Activated T-helper 17 cell treated with anti-CD3 and anti-CD28 coated beads, Interleukin-2, amount 50 U/mL, for 72 hours (primary cell): ENCODE data around the gene SMTN. TPM values are rescaled to one million over a fixed set of nuclear protein-coding genes. Genes with fewer than 3 reads are reported as not detected.
A peak's percentile ranks its signal among the peaks of the same experiment; 100 is the strongest.

ENCODE experiments used
- ATAC-seq: fragments of 150-1000 bp; cut with Tn5 transposase; replicated peaks from 2 replicates; pipeline ENCODE4 v1.10.0; 2021; ENCODE audit warnings: mild to moderate bottlenecking, moderate library complexity
- H3K27ac Mint-ChIP-seq: one replicate; pipeline ENCODE4 v1.8.0; 2022; ENCODE audit warnings: mixed read lengths
- H3K27me3 Mint-ChIP-seq: one replicate; pipeline ENCODE4 v1.8.0; 2022; ENCODE audit warnings: mixed read lengths
- H3K36me3 Mint-ChIP-seq: one replicate; pipeline ENCODE4 v1.8.0; 2022; ENCODE audit warnings: low read depth, mild to moderate bottlenecking, mixed read lengths
- H3K4me1 Mint-ChIP-seq: one replicate; pipeline ENCODE4 v1.8.0; 2022; ENCODE audit warnings: mixed read lengths
- H3K4me3 Mint-ChIP-seq: one replicate; pipeline ENCODE4 v1.8.0; 2022; ENCODE audit warnings: mild to moderate bottlenecking, mixed read lengths
- H3K9me3 Mint-ChIP-seq: one replicate; pipeline ENCODE4 v1.8.0; 2022; ENCODE audit warnings: mixed read lengths
- total RNA-seq, 2 donors: library from RNA; stranded (reverse); gene quantifications; one replicate each; pipeline ENCODE4 v1.2.3, GENCODE V29; 2022

Gene SMTN
- total RNA-seq, result 10 to 100 TPM; 42.6 to 58.4 TPM

DNA sequence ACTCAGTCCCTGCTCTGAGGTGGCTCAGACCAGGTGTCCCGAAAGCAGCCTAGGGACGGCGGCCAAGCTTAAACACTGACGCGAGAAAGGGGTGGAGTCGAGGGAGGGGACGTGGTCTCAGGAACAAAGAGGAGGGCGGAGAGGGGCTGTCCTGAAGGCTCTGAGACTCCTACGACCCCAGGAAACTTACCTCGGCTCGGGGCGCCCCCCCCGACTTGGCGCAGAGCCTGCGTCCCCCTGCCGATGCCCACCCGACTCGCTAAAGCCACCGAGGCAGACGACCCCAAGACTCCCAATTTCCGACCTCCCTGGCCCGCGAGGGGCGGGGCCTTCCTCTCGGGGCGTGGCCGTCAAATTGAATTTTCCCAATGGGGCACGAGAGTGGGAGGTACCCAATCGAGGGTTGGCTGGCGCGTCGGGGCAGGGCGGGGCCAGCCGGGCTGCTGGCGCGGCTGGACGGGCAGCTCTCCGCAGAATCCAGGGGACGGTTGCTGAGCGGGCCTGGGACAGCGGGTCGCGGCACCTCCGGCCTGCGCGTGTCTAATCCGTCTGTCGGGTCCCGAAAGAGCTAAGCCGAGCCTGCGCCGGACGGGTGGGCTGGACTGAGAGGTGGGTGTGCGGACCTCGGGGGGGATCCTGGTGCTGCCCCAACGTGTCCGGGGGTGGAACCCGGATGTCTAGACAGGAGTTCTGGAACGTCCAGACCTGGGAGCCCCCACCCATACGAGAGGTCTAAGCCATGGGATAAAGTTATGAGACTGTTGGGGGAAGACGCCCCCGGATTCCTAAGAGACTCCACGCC, at the start of gene SMTN:
Gene SMTN (plus strand): TSS at position 471 of the 802 bp plus-strand sequence. CDS start 1,941 bp downstream, outside the sequence.
- Mint-ChIP-seq H3K27ac (peak within 1 kb of the TSS; percentile 76), H3K4me3 (peak within 1 kb of the TSS; percentile 86), H3K9me3 (no peaks in the 10 kb centered on the region), H3K4me1 (peaks cover 13% of the 10 kb centered on the region), H3K36me3 (no peaks in the 10 kb centered on the region), H3K27me3 (no peaks in the 10 kb centered on the region)
- ATAC-seq, result peak; percentile 82

DNA sequence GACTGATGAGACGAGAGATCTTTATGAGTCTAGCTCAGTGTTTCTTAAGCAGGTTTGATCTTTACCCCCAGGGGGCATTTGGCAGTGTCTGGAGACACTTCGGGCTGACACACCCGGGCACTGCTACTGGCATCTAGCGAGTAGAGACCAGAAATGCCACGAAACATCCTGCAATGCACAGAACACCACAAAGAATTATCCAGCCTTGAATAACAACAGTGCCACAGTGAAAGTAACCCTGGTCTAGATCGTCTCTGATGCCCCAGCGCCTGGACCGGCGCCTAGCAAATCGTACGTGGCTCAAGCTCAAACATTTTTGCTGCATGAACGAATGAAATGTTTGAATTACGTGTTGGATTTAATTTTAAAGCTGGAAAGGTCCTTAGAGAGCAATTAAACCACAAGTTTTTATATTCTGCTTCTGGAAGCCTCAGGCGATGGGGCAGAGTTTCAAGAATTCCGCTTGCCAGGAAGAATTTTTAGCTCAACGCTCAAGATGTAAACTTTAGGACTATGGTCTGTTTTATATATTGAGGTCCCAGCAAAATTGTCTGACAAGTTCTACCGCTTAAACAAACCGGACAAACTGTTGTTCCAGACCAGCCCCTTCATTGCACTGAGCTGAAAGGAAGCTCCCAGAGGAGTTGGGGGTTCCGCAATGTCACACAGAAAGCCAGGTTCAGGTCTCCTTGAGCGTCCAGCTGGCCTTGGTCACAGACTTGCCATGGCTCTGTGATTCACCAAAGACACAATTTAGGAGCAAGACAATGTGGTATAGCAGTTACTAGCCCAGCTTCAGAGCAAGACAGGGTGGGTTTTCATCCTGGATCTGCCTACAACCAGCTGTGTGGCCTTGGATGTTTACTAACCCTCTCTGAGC, 44.2 kb upstream of the SMTN start:
- Mint-ChIP-seq H3K9me3 (no peaks in the 10 kb centered on the region), H3K4me1 (no peaks in the 10 kb centered on the region), H3K27ac (no peak overlapping the region), H3K36me3 (no peaks in the 10 kb centered on the region), H3K4me3 (no peak overlapping the region), H3K27me3 (peaks cover 3% of the 10 kb centered on the region)
- ATAC-seq, result no peak

GRCh38 chr22:31038686-31039085, 42.4 kb upstream of the SMTN start:
- ATAC-seq, result no peak
- Mint-ChIP-seq H3K9me3 (no peaks in the 10 kb centered on the region), H3K4me1 (no peaks in the 10 kb centered on the region), H3K27me3 (peaks cover 3% of the 10 kb centered on the region), H3K4me3 (no peak overlapping the region), H3K27ac (no peak overlapping the region), H3K36me3 (no peaks in the 10 kb centered on the region)

DNA sequence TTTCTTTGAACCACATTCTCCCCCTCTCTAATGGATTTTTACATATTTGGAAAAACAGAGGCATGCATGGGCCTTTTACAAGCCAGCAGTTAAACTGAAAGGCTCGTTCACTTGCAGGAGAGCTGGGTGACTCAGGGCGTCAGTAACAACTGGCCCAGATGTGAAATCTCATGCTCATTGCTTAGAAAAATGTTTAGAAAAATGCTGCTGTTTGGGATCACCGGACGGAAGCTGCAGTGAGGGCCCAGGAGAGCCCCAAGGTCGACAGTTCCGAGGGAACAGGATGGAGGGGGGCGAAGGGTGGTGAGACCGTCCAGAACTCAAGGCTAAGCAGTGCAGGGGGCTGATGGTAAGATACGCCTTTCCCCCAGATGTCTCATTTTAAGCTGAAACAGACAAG, 41.7 kb upstream of the SMTN start:
- Mint-ChIP-seq H3K4me1 (no peaks in the 10 kb centered on the region), H3K27ac (no peak overlapping the region), H3K27me3 (peaks cover 3% of the 10 kb centered on the region), H3K9me3 (no peaks in the 10 kb centered on the region), H3K36me3 (no peaks in the 10 kb centered on the region), H3K4me3 (no peak overlapping the region)
- no peak for ATAC-seq

DNA sequence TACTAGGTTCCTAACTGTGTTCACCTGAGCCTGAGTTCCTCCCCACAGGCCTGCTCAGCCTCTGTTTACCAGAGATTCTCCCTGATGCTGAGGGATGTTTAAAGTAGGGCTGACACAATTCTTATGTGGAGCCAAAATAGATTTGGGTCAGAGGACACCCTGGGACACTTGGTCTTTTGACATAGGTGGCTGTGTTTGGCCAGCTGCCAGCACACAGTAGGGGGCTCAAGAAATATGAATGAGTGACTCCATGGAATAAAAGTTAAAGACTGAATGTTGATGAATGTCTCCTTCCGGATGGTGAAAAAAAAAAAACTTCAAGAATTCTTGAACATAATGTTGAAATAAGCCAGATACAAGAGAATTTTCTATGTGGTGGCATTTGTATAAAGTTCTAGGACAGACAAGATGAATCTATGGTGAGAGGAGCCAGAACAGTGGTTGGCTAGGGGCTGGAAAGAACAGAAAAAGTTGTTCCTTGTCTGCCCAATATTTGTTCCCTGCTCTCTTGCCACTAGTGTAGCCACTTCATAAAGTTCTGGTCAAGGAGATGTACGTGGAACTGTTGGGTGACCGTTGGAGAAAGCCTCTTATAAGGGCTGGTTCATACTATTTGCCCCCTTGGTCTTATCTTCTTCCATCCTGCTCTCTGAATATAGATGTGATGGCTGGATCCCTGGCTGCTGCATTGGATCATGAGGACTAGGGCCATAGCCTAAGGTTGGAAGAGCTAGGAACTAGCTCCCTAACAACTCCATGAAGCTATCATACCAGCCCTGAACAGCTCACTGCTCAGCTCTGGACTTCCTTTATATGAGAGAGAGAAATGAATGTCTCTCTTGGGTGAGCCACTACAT, 40.3 kb upstream of the SMTN start:
- Mint-ChIP-seq H3K4me3 (no peak overlapping the region), H3K36me3 (no peaks in the 10 kb centered on the region), H3K4me1 (no peaks in the 10 kb centered on the region), H3K9me3 (no peaks in the 10 kb centered on the region), H3K27me3 (peaks cover 3% of the 10 kb centered on the region), H3K27ac (no peak overlapping the region)
- ATAC-seq, result no peak

DNA sequence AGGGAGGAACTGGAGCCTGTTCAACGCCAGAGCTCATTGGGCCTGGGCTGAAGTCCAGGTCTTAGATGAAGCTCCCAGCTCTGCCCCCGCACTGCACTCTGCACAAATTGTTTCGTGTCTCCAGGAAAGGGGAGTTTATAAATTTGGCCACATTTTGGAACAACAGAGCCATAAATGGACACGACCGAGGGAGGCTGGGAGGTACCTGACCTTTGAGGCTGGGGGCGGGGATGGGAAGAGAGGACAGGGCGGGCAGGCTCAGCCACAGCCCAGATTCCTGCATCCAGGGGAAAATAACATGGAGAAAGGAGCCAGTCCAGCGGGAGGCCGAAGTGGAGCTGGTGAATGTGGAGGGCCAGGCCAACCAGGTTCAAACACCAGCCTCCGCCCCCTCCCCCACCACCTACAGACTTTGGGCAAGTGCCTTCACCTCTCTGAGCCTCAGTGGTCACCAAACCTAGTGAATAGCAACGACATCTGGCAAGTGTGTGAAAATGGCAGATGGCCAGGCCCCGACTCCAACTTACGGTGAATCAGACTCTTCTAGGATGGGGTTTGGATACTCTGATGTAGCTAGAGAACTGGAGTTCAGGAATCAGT, 36.8 kb upstream of the SMTN start:
- ATAC-seq, result no peak
- Mint-ChIP-seq H3K4me1 (no peaks in the 10 kb centered on the region), H3K9me3 (no peaks in the 10 kb centered on the region), H3K36me3 (no peaks in the 10 kb centered on the region), H3K27ac (no peak overlapping the region), H3K4me3 (no peak overlapping the region), H3K27me3 (no peaks in the 10 kb centered on the region)

DNA sequence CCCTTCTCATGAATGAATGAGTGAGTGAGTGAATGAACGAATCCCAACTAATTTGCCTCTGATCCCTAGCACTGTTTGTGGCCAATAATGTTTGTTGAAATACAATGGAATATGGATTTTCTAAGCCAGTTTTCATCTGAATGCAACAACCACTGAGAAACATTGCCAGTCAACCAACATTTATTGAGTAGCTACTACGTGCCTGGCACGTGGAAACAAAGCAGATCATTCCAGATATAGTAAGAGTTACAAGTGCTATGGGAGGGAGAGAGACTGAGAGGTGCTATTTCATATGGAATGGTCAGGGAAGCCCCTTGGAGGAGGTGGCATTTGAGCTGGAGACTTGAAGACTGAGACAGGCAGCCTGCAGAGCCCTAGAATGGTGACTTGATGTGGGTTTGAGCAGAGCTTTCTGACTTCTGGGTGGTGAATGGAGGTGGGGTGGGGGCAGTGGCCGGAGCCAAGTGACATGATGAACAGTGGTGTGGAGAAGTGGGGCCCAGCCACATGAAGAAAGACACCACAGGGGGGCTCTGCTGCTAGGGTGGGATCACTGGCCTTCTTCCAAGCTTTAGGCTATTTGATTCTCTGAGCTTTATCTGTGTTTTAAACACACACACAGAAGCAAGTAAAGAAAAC, 35.1 kb upstream of the SMTN start:
- Mint-ChIP-seq H3K27me3 (no peaks in the 10 kb centered on the region), H3K36me3 (no peaks in the 10 kb centered on the region), H3K9me3 (no peaks in the 10 kb centered on the region), H3K27ac (no peak overlapping the region), H3K4me3 (no peak overlapping the region), H3K4me1 (no peaks in the 10 kb centered on the region)
- no peak for ATAC-seq

GRCh38 chr22:31046539-31047226, 34.4 kb upstream of the SMTN start:
- H3K36me3 Mint-ChIP-seq, result no peaks in the 10 kb centered on the region
- no peak overlapping the region for H3K27ac Mint-ChIP-seq
- H3K27me3 Mint-ChIP-seq, result no peaks in the 10 kb centered on the region
- H3K4me3 Mint-ChIP-seq, result no peak overlapping the region
- no peak for ATAC-seq
- no peaks in the 10 kb centered on the region for H3K9me3 Mint-ChIP-seq
- H3K4me1 Mint-ChIP-seq, result no peaks in the 10 kb centered on the region

DNA sequence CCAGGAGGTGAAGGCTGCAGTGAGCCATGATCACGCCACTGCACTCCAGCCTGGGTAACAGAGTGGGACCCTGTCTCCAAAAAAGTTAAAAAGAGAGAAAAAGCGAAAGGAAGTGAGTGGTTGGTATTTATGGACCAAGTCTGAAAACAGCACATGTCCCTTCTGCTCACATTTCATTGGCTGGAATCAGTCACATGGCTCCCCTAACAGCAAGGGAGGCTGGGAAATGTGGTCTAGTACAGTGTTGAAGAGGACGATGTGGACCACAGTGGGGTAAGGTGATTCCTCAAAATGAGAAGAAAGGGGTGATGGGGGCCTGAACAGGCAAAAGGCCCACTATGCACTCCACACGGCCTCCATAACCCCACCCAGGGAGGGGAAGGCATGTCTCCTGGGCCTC, 32.5 kb upstream of the SMTN start:
- Mint-ChIP-seq H3K4me1 (no peaks in the 10 kb centered on the region), H3K36me3 (no peaks in the 10 kb centered on the region), H3K4me3 (no peak overlapping the region), H3K27ac (no peak overlapping the region), H3K27me3 (no peaks in the 10 kb centered on the region), H3K9me3 (no peaks in the 10 kb centered on the region)
- ATAC-seq, result no peak

- H3K36me3 Mint-ChIP-seq, result no peaks in the 10 kb centered on the region
- no peak overlapping the region for H3K27ac Mint-ChIP-seq
- H3K27me3 Mint-ChIP-seq, result no peaks in the 10 kb centered on the region
- H3K4me3 Mint-ChIP-seq, result no peak overlapping the region
- no peaks in the 10 kb centered on the region for H3K9me3 Mint-ChIP-seq
- ATAC-seq, result no peak
- H3K4me1 Mint-ChIP-seq, result no peaks in the 10 kb centered on the region
Measured at GRCh38 chr22:31049815-31050420, 31.2 kb upstream of the SMTN start.

DNA sequence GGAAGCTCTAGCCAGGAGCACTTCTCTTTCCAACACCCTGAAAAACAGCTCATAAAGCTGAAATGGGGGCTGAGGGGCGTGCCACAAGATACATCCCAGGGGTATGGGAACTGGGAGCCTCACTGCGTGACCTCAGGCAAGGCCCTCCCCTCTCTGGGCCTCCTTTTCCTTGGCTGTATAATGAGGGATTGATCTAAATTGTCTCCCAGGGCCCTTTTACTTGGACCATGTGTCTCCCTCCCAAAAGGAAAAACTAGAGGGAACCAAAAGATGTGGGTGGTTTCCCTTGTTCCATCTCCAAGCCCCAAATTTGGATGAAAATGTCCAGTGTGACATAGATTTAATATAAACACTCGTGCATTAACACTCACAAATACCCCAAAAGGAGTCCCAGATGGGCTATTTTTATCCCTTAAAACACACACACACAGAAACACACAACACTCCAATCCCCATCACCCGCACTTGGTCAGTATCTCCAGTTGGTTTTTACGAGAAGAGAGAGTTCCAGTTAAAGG, 25.9 kb upstream of the SMTN start:
- ATAC-seq, result no peak

DNA sequence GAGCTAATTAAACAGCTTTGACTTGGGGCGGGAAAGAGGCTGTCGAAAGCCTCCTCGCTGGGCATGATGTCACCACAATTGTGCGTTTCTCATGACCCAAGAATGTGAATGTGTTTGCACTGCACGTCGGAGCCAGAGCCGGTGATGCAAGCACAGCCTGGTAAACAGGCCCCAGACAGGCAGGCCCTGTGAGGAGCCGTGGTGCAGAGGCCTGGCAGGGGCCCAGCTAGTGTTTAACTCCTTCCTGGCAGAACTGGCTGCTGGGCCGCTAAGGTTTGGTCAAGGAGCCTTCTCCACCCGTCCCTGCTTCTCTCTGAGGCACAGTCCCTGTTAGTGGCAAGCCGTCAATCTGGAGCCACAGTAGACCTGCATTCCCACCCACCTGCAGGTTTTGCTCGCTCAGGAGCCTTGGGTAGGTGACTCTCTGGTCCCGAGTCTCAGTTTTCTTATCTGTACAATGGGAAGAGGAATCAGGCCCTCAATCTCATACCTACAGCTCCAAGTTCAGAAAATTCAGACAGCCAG, 25.4 kb upstream of the SMTN start:
- H3K27ac Mint-ChIP-seq, result no peak overlapping the region
- no peaks in the 10 kb centered on the region for H3K9me3 Mint-ChIP-seq
- no peaks in the 10 kb centered on the region for H3K4me1 Mint-ChIP-seq
- H3K4me3 Mint-ChIP-seq, result no peak overlapping the region
- no peaks in the 10 kb centered on the region for H3K27me3 Mint-ChIP-seq
- ATAC-seq, result no peak
- H3K36me3 Mint-ChIP-seq, result no peaks in the 10 kb centered on the region

More for the DNA sequence above, 25.9 kb upstream of the SMTN start:
- Mint-ChIP-seq H3K36me3 (no peaks in the 10 kb centered on the region), H3K27me3 (no peaks in the 10 kb centered on the region), H3K9me3 (no peaks in the 10 kb centered on the region), H3K4me3 (no peak overlapping the region), H3K4me1 (no peaks in the 10 kb centered on the region), H3K27ac (no peak overlapping the region)
